ENCODE data around the gene KDM7A. TPM values are rescaled to one million over a fixed set of nuclear protein-coding genes. Genes with fewer than 3 reads are reported as not detected.

The KDM7A gene
- total and polyA plus RNA-seq, 2 of the 8 experiments (the other 6 are each of a cell fraction or from before 2014, with no cell fraction given) = 2.2 to 12.5 TPM

DNA sequence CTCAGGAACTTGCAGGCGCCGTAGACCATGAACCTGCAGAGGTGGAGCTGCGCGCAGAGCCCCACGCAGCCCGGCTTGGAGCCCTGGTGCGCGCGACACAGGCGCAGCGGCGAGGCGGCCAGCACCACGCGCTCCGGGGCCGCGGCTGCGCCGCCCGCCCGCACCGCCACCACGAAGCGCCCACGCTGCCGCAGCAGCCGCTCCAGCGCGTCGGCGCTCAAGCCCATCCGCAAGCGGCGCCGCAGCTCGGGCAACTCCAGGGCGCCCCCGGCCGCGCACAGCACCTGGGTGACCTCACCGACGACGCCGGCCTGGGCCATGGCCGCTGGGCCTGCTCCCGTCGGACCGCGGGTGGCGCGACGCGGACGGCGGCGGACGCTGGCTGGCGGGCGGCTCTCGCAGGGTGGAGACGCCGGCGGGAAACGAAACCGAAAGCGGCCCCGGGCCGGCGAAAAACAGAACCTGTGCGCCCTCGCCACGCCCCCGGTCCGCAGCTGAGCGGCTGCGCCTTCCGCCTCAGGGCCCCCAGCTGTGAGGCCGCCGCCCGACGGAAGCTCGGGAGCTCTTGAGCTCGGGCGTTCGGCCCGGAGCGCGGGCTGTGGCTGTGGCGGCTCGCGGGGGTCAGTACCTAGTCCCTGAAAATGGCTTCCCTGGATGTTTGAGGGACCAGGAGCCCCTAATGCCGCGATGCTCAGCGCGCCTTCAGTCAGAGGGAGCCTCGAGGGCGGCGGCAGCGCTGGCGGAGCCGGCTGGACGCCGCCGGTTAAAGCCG is 114.1 kb downstream of the KDM7A start, which contains the start of gene PARP12 (continued):
- TF ChIP-seq, protein P1, sequence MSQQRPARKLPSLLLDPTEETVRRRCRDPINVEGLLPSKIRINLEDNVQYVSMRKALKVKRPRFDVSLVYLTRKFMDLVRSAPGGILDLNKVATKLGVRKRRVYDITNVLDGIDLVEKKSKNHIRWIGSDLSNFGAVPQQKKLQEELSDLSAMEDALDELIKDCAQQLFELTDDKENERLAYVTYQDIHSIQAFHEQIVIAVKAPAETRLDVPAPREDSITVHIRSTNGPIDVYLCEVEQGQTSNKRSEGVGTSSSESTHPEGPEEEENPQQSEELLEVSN (IDR thresholded peaks at IDR 0.05) = peak; percentile 63; the same call in 1 of the 2 replicates
- peak; percentile 95 for TF ChIP-seq RBBP5 (IDR thresholded peaks at IDR 0.05; ENCODE audit: borderline replicate concordance, low read depth, low read length)
- TF ChIP-seq FOSL1 (IDR thresholded peaks at IDR 0.05; ENCODE audit: insufficient read depth, low read depth, low read length) = no peak
- peak; percentile 47; the same call in 1 of the 2 replicates for TF ChIP-seq JUN (IDR thresholded peaks at IDR 0.05; ENCODE audit: low read depth, low read length)
- TF ChIP-seq SP2 (IDR thresholded peaks at IDR 0.05; ENCODE audit: low read length) = no peak
- TF ChIP-seq PHF8 (conservative IDR thresholded peaks at IDR 0.05; ENCODE audit: low read depth, low read length) = peak; percentile 59
- TF ChIP-seq KDM4A (IDR thresholded peaks at IDR 0.05; ENCODE audit: low read depth, low read length, severe bottlenecking) = peak; percentile 81
- TF ChIP-seq TAF1 (IDR thresholded peaks at IDR 0.05; ENCODE audit: low read depth, low read length) = peak; percentile 59
- TF ChIP-seq BRCA1 (IDR thresholded peaks at IDR 0.05; ENCODE audit: low read depth, low read length) = no peak
- TF ChIP-seq POU5F1 (IDR thresholded peaks at IDR 0.05; ENCODE audit: low read depth, low read length) = no peak
- TF ChIP-seq ASH2L (IDR thresholded peaks at IDR 0.05; ENCODE audit: low read length) = peak; percentile 95
